H1 (cell line): Measurements from ENCODE around the gene ROS1. TPM values are rescaled to one million over a fixed set of nuclear protein-coding genes. Genes with fewer than 3 reads are reported as not detected.

Experiments
- CTCF ChIA-PET: fragments of 300-600 bp; sonication (Branson Sonifier 250); formaldehyde crosslinking; loops from one replicate; lab custom pipeline; 2021; ENCODE audit not compliant: partially characterized antibody; lab: Charles Lee
- POLR2A ChIA-PET: fragments of 300-600 bp; sonication (Branson Sonifier 250); formaldehyde crosslinking; loops from one replicate; lab custom pipeline; 2021; ENCODE audit warnings: inconsistent platforms; ENCODE audit not compliant: partially characterized antibody; lab: Charles Lee
- DNase-seq, 2 experiments: peaks; one replicate each; pipeline versions ENCODE4 v3.0.0 to v3.0.0-alpha.2; 2010 to 2022; ENCODE audit warnings: low spot score in 2 of 2, low read depth in 1 of 2, mixed read lengths in 1 of 2
- FAIRE-seq: peaks from 2 replicates; lab custom pipeline; 2011; peaks lifted over from hg19 to GRCh38; lab: Jason Lieb, UNC
- H2AFZ ChIP-seq: 2 replicates; pipeline ENCODE4 v1.8.1; 2012; ENCODE audit warnings: low read length, inconsistent platforms
- H2AK5ac ChIP-seq: 2 replicates; pipeline ENCODE4 v1.6.1; 2013; ENCODE audit warnings: low read depth, low read length
- H2BK120ac ChIP-seq: replicated peaks from 2 replicates; pipeline ENCODE3; 2013; ENCODE audit warnings: low read depth, low read length, inconsistent platforms
- H2BK12ac ChIP-seq: 2 replicates; pipeline ENCODE4 v1.6.1; 2013; ENCODE audit warnings: low read depth, low read length
- H2BK15ac ChIP-seq: 2 replicates; pipeline ENCODE4 v1.6.1; 2013; ENCODE audit warnings: low read length
- H2BK20ac ChIP-seq: 2 replicates; pipeline ENCODE4 v1.6.1; 2013; ENCODE audit warnings: low read length
- H2BK5ac ChIP-seq: 2 replicates; pipeline ENCODE4 v1.6.1; 2013; ENCODE audit warnings: low read depth, low read length
- H3K14ac ChIP-seq: 2 replicates; pipeline ENCODE4 v1.6.1; 2013; ENCODE audit warnings: inconsistent platforms; ENCODE audit not compliant: insufficient read length
- H3K18ac ChIP-seq: 2 replicates; pipeline ENCODE4 v1.6.1; 2013; ENCODE audit warnings: low read length; ENCODE audit errors: extremely low read depth
- H3K23ac ChIP-seq: 2 replicates; pipeline ENCODE4 v1.6.1; 2013; ENCODE audit warnings: inconsistent platforms; ENCODE audit not compliant: insufficient read length
- H3K23me2 ChIP-seq: 2 replicates; pipeline ENCODE4 v1.6.1; 2013; ENCODE audit warnings: low read depth, low read length
- H3K27ac ChIP-seq: 2 replicates; pipeline ENCODE4 v1.6.1; 2011; ENCODE audit warnings: low read depth, low read length, inconsistent platforms
- H3K27me3 ChIP-seq, 4 experiments: replicated peaks in 1 of 4; 1 replicate in 1 of 4; 2 replicates in 3 of 4; pipeline versions ENCODE4 v1.6.1 to v1.8.1; 2011 to 2013; ENCODE audit warnings: low read length in 3 of 4, mild to moderate bottlenecking in 3 of 4, inconsistent platforms in 2 of 4, mixed read lengths in 2 of 4, moderate library complexity in 1 of 4; ENCODE audit not compliant: control insufficient read depth in 3 of 4, insufficient read depth in 3 of 4; ENCODE audit errors: extremely low read depth in 1 of 4
- H3K36me3 ChIP-seq, 4 experiments: 2 replicates each; pipeline versions ENCODE4 v1.6.1 to v1.8.1; 2011 to 2013; ENCODE audit warnings: mild to moderate bottlenecking in 4 of 4, low read length in 3 of 4, moderate library complexity in 2 of 4, control low read depth in 1 of 4, inconsistent platforms in 1 of 4; ENCODE audit not compliant: insufficient read depth in 4 of 4, control insufficient read depth in 2 of 4
- H3K4ac ChIP-seq: replicated peaks from 2 replicates; pipeline ENCODE3; 2013; ENCODE audit warnings: low read length, low read depth, mixed read lengths, inconsistent platforms; ENCODE audit not compliant: insufficient read length
- H3K4me1 ChIP-seq, 4 experiments: replicated peaks in 1 of 4; 1 replicate in 1 of 4; 2 replicates in 3 of 4; pipeline versions ENCODE4 v1.6.1 to v1.8.1; 2011 to 2013; ENCODE audit warnings: low read length in 3 of 4, inconsistent platforms in 2 of 4, mixed read lengths in 1 of 4; ENCODE audit not compliant: insufficient read depth in 4 of 4, control insufficient read depth in 3 of 4
- H3K4me2 ChIP-seq, 2 experiments: 2 replicates each; pipeline versions ENCODE4 v1.6.1 to v1.8.1; 2011 to 2013; ENCODE audit warnings: low read depth in 2 of 2, low read length in 2 of 2, control low read depth in 1 of 2, inconsistent platforms in 1 of 2, mild to moderate bottlenecking in 1 of 2; ENCODE audit not compliant: insufficient read depth in 1 of 2
- H3K4me3 ChIP-seq, 4 experiments: fragments of 200-600, 300-600 bp in 1 of 4; sonication (generic), shearing (Covaris generic), sonication (Bioruptor Twin) in 1 of 4; 2 replicates each; pipeline versions ENCODE4 v1.5.1 to v1.8.1; 2011 to 2016; ENCODE audit warnings: low read length in 4 of 4, low read depth in 3 of 4, control low read depth in 2 of 4, inconsistent platforms in 2 of 4, mild to moderate bottlenecking in 2 of 4, mixed read lengths in 1 of 4, moderate library complexity in 1 of 4; ENCODE audit not compliant: insufficient read depth in 2 of 4; ENCODE audit errors: extremely low read depth in 1 of 4
- H3K56ac ChIP-seq: replicated peaks from 2 replicates; pipeline ENCODE3; 2013; ENCODE audit warnings: low read depth, mild to moderate bottlenecking, mixed read lengths, low read length, inconsistent platforms; ENCODE audit not compliant: insufficient read length
- H3K79me1 ChIP-seq: 2 replicates; pipeline ENCODE4 v1.6.1; 2013; ENCODE audit warnings: low read depth, low read length, control low read depth
- H3K79me2 ChIP-seq, 2 experiments: 2 replicates each; pipeline versions ENCODE4 v1.6.1 to v1.8.1; 2012 to 2013; ENCODE audit warnings: low read length in 2 of 2, mild to moderate bottlenecking in 2 of 2, inconsistent platforms in 1 of 2; ENCODE audit not compliant: insufficient read depth in 2 of 2, control insufficient read depth in 1 of 2
- H3K9ac ChIP-seq, 4 experiments: replicated peaks in 1 of 4; 1 replicate in 1 of 4; 2 replicates in 3 of 4; pipeline versions ENCODE4 v1.6.1 to v1.8.1; 2011 to 2013; ENCODE audit warnings: low read depth in 3 of 4, low read length in 3 of 4, control low read depth in 2 of 4, mild to moderate bottlenecking in 2 of 4, moderate library complexity in 2 of 4, inconsistent platforms in 1 of 4; ENCODE audit errors: extremely low read depth in 1 of 4
- H3K9me3 ChIP-seq, 2 experiments: 2 replicates each; pipeline versions ENCODE4 v1.6.1 to v1.8.1; 2012 to 2013; ENCODE audit warnings: mild to moderate bottlenecking in 2 of 2, moderate library complexity in 2 of 2, control low read depth in 1 of 2, inconsistent platforms in 1 of 2, low read depth in 1 of 2, low read length in 1 of 2, mixed read lengths in 1 of 2; ENCODE audit not compliant: insufficient read depth in 2 of 2
- H4K20me1 ChIP-seq, 2 experiments: replicated peaks in 1 of 2; 2 replicates each; pipeline versions ENCODE3 to v1.8.1; 2011 to 2013; ENCODE audit warnings: inconsistent platforms in 2 of 2, low read length in 2 of 2, mild to moderate bottlenecking in 1 of 2; ENCODE audit not compliant: insufficient read depth in 2 of 2, control insufficient read depth in 1 of 2
- H4K5ac ChIP-seq: 2 replicates; pipeline ENCODE4 v1.6.1; 2013; ENCODE audit warnings: low read length, low read depth, mixed read lengths, inconsistent platforms; ENCODE audit not compliant: insufficient read length
- H4K8ac ChIP-seq: 2 replicates; pipeline ENCODE4 v1.8.0; 2013; ENCODE audit warnings: mild to moderate bottlenecking, moderate library complexity, low read length, inconsistent platforms; ENCODE audit not compliant: insufficient read depth; ENCODE audit errors: extremely low read depth
- H4K91ac ChIP-seq: replicated peaks from 2 replicates; pipeline ENCODE3; 2013; ENCODE audit warnings: low read length, mixed read lengths, inconsistent platforms; ENCODE audit not compliant: insufficient read length
- BACH1 ChIP-seq: IDR thresholded peaks from 2 replicates; pipeline ENCODE4 v1.6.1; 2012; ENCODE audit warnings: low read length, improper control_type of control experiment
- CTCF ChIP-seq, 3 experiments: IDR thresholded peaks; 1 replicate in 2 of 3; 2 replicates in 1 of 3; pipeline versions ENCODE4 v1.5.1 to v1.6.1; 2011; ENCODE audit warnings: low read length in 3 of 3, mild to moderate bottlenecking in 3 of 3, inconsistent platforms in 2 of 3, low read depth in 1 of 3, moderate library complexity in 1 of 3; ENCODE audit not compliant: insufficient read depth in 1 of 3; ENCODE audit errors: control extremely low read depth in 1 of 3
- JUND ChIP-seq: IDR thresholded peaks from 2 replicates; pipeline ENCODE4 v1.6.1; 2011; ENCODE audit warnings: mild to moderate bottlenecking, improper control_type of control experiment, low read length
- POU5F1 ChIP-seq: IDR thresholded peaks from 2 replicates; pipeline ENCODE4 v1.6.1; 2011; ENCODE audit warnings: low read depth, mild to moderate bottlenecking, low read length, moderate library complexity
- RNF2 ChIP-seq: fragments of 200-900, 300-1000 bp; sonication (generic); IDR thresholded peaks from 2 replicates; pipeline ENCODE4 v1.7.1; 2016; ENCODE audit warnings: borderline replicate concordance, low read depth, mild to moderate bottlenecking, antibody characterized with exemption, low read length; ENCODE audit not compliant: poor library complexity, severe bottlenecking; ENCODE audit errors: missing control alignments
- SIX5 ChIP-seq: IDR thresholded peaks from 2 replicates; pipeline ENCODE4 v1.6.1; 2011; ENCODE audit warnings: mild to moderate bottlenecking, low read depth, low read length
- SP2 ChIP-seq: IDR thresholded peaks from 2 replicates; pipeline ENCODE4 v1.6.1; 2012; ENCODE audit warnings: mild to moderate bottlenecking, low read length, inconsistent platforms
- SUZ12 ChIP-seq: fragments of 200-600 bp; sonication (generic); IDR thresholded peaks from 2 replicates; pipeline ENCODE4 v1.6.1; 2012; ENCODE audit warnings: mild to moderate bottlenecking, inconsistent platforms, low read length, moderate library complexity, mixed read lengths
- TBP ChIP-seq: IDR thresholded peaks from 2 replicates; pipeline ENCODE4 v1.6.1; 2011; ENCODE audit warnings: low read depth, low read length, improper control_type of control experiment
- USF2 ChIP-seq: IDR thresholded peaks from 2 replicates; pipeline ENCODE4 v1.6.1; 2011; ENCODE audit warnings: low read length, improper control_type of control experiment
- WGBS, 2 experiments: shearing (Covaris generic) in 1 of 2; methylation state at CpG; one replicate each; pipeline versions ENCODE4 v1.1.6 to v1.1.7; 2013 to 2015; ENCODE audit warnings: low lambda C conversion rate in 2 of 2, mixed read lengths in 2 of 2, inconsistent platforms in 1 of 2, low coverage in 1 of 2, missing lambda C conversion rate in 1 of 2; ENCODE audit not compliant: insufficient replicate concordance in 2 of 2, insufficient coverage in 1 of 2, insufficient read length in 1 of 2; ENCODE audit errors: extremely low coverage in 1 of 2, missing lambda C conversion rate in 1 of 2; 5-methylcytosine and 5-hydroxymethylcytosine counted together
- polyA plus RNA-seq, 7 experiments: library from polyadenylated mRNA; depleted of rRNA in 3 of 7; stranded (reverse) in 5 of 7; unstranded in 2 of 7; fragments of >200 nt in 5 of 7; fragments of 200-250 nt in 2 of 7; gene quantifications; 1 replicate in 5 of 7; 2 replicates in 1 of 7; 4 replicates in 1 of 7; pipeline versions ENCODE4 v1.2.1 to v1.2.3, GENCODE V29; 2011 to 2013; ENCODE audit warnings: missing spikeins in 2 of 7, mixed read lengths in 2 of 7
- total RNA-seq: library from RNA; stranded (reverse); fragmentation: NEBNext Ultra II Directional; extraction: Animal tissue kit (Norgen Biotek cat#: 25700); gene quantifications from 2 replicates; pipeline ENCODE4 v1.2.1, GENCODE V29; 2021

The ROS1 gene
- total and polyA plus RNA-seq, 2 of the 8 experiments (the other 6 are each of a cell fraction or from before 2014, with no cell fraction given), result not detected

- no peak overlapping the region for H2BK120ac ChIP-seq
- no peaks in the 10 kb centered on the region for H3K23me2 ChIP-seq
- no peak overlapping the region for H3K27ac ChIP-seq
- no peak overlapping the region for H2AFZ ChIP-seq
- no peaks in the 10 kb centered on the region for H3K79me2 ChIP-seq
- H4K5ac ChIP-seq, result no peak overlapping the region
- H3K27me3 ChIP-seq, result no peaks in the 10 kb centered on the region
- no peak overlapping the region for H3K4ac ChIP-seq
- CTCF ChIA-PET, result interaction anchor here (1.3 to 2.2 kb wide), 3 partner anchors 22 to 148 kb away, joined by 4 to 10 read pairs (median 5); no protein-coding TSS in a partner anchor
- no peaks in the 10 kb centered on the region for H3K79me1 ChIP-seq
- H3K9me3 ChIP-seq, result no peaks in the 10 kb centered on the region
- no peak overlapping the region for H4K91ac ChIP-seq
- no peak overlapping the region for H2BK5ac ChIP-seq
- H4K20me1 ChIP-seq, result no peaks in the 10 kb centered on the region
- no peak overlapping the region for H2BK12ac ChIP-seq
- H2BK15ac ChIP-seq, result no peak overlapping the region
- peaks cover 0 to 5% (median 3%) of the 10 kb centered on the region in 4 experiments; a peak in 3 of 7 replicates for H3K4me1 ChIP-seq
- H3K9ac ChIP-seq, result no peak overlapping the region
- H3K14ac ChIP-seq, result no peak overlapping the region
- DNase-seq (no peak), FAIRE-seq (no peak)
- no peak overlapping the region for H3K23ac ChIP-seq
- H3K4me2 ChIP-seq, result no peak overlapping the region
- POLR2A ChIA-PET, result no interaction called here
- H3K56ac ChIP-seq, result no peak overlapping the region
- WGBS, 2 experiments, result 96% methylated on average over 1 of the region's 1 CpG; no CpG with 5 or more reads in 1 of the 2 experiments
- no peak overlapping the region for H2BK20ac ChIP-seq
- H3K18ac ChIP-seq, result no peak overlapping the region
- no peaks in the 10 kb centered on the region for H3K36me3 ChIP-seq
- no peak overlapping the region for H2AK5ac ChIP-seq
- no peak overlapping the region for H4K8ac ChIP-seq
- no peak overlapping the region for H3K4me3 ChIP-seq
- TF ChIP-seq TBP, result no peak
- no peak for TF ChIP-seq POU5F1
- no peak for TF ChIP-seq CTCF (IDR thresholded peaks at IDR 0.05; ENCODE audit: control extremely low read depth in 1 of 3, insufficient read depth in 1 of 3, low read depth in 1 of 3, low read length in 3 of 3)
- no peak for TF ChIP-seq USF2
- no peak for TF ChIP-seq SUZ12
- TF ChIP-seq RNF2, result no peak
- TF ChIP-seq SP2, result no peak
- TF ChIP-seq BACH1, result no peak
- no peak for TF ChIP-seq SIX5
- no peak for TF ChIP-seq JUND
These were observed 30.5 kb upstream of the ROS1 start for GRCh38 chr6:117456250-117456649.
